PFSK-1 (cell line): ENCODE measurements around the gene FBLN5.

Experiments used
- POLR2AphosphoS5 ChIP-seq: IDR thresholded peaks from 2 replicates; pipeline ENCODE4 v1.6.1; 2012; ENCODE audit warnings: low read depth, mild to moderate bottlenecking, control low read depth, low read length, moderate library complexity
- SIN3A ChIP-seq: IDR thresholded peaks from 2 replicates; pipeline ENCODE4 v1.6.1; 2012; ENCODE audit warnings: mild to moderate bottlenecking, low read length, moderate library complexity, borderline replicate concordance; ENCODE audit not compliant: insufficient read depth
- TAF1 ChIP-seq: IDR thresholded peaks from 2 replicates; pipeline ENCODE4 v1.6.1; 2012; ENCODE audit warnings: low read length, control low read depth, borderline replicate concordance; ENCODE audit not compliant: insufficient read depth
- TF ChIP-seq, protein P1 (sequence below), 2 experiments: IDR thresholded peaks; 2 replicates each; pipeline versions ENCODE4 v1.6.1 to v1.8.0; 2011 to 2012; ENCODE audit warnings: low read depth in 2 of 2, low read length in 2 of 2, control low read depth in 1 of 2, inconsistent platforms in 1 of 2, mild to moderate bottlenecking in 1 of 2, moderate library complexity in 1 of 2; ENCODE audit not compliant: insufficient read depth in 1 of 2

- no peak for TF ChIP-seq TAF1
- TF ChIP-seq SIN3A, result no peak
- no peak for TF ChIP-seq POLR2AphosphoS5
- TF ChIP-seq, protein P1, sequence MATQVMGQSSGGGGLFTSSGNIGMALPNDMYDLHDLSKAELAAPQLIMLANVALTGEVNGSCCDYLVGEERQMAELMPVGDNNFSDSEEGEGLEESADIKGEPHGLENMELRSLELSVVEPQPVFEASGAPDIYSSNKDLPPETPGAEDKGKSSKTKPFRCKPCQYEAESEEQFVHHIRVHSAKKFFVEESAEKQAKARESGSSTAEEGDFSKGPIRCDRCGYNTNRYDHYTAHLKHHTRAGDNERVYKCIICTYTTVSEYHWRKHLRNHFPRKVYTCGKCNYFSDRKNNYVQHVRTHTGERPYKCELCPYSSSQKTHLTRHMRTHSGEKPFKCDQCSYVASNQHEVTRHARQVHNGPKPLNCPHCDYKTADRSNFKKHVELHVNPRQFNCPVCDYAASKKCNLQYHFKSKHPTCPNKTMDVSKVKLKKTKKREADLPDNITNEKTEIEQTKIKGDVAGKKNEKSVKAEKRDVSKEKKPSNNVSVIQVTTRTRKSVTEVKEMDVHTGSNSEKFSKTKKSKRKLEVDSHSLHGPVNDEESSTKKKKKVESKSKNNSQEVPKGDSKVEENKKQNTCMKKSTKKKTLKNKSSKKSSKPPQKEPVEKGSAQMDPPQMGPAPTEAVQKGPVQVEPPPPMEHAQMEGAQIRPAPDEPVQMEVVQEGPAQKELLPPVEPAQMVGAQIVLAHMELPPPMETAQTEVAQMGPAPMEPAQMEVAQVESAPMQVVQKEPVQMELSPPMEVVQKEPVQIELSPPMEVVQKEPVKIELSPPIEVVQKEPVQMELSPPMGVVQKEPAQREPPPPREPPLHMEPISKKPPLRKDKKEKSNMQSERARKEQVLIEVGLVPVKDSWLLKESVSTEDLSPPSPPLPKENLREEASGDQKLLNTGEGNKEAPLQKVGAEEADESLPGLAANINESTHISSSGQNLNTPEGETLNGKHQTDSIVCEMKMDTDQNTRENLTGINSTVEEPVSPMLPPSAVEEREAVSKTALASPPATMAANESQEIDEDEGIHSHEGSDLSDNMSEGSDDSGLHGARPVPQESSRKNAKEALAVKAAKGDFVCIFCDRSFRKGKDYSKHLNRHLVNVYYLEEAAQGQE (IDR thresholded peaks at IDR 0.05; ENCODE audit: insufficient read depth in 1 of 2, low read depth in 2 of 2, low read length in 2 of 2), result no peak
Measured at GRCh38 chr14:91980157-91980556, 32.7 kb upstream of the FBLN5 start.
